Measurements from ENCODE around the gene ZNF341. TPM values are rescaled to one million over a fixed set of nuclear protein-coding genes. Genes with fewer than 3 reads are reported as not detected.

ZNF341 gene
- total and polyA plus RNA-seq, 9 of the 15 experiments (the other 6 are each of a cell fraction or from before 2014, with no cell fraction given) = 0.08 to 2.6 (median 1.0) TPM

GRCh38 chr20:33810259-33810658 is 78.5 kb downstream of the ZNF341 start:
- no peak overlapping the region for H3K4me2 ChIP-seq (ENCODE audit: insufficient read depth, low read length)
- H4K20me1 ChIP-seq (replicated peaks; ENCODE audit: control insufficient read depth, insufficient read depth, low read length) = peaks cover 31% of the 10 kb centered on the region
- WGBS (ENCODE audit: insufficient coverage, low coverage, missing lambda C conversion rate) = 19% methylated on average over 5 of the region's 5 CpGs
- H3K79me2 ChIP-seq (ENCODE audit: control insufficient read depth, insufficient read depth, low read length) = peaks cover 40% of the 10 kb centered on the region
- H3K4me1 ChIP-seq (replicated peaks in 1 of 2; ENCODE audit: control insufficient read depth in 2 of 2, insufficient read depth in 2 of 2, low read length in 2 of 2) = peaks cover 7 to 22% of the 10 kb centered on the region in 2 experiments
- no peaks in the 10 kb centered on the region for H3K9me3 ChIP-seq (replicated peaks; ENCODE audit: control insufficient read depth, insufficient read depth, low read depth, low read length)
- peaks cover 5% of the 10 kb centered on the region; the same call in 2 of the 3 replicates for H3K36me3 ChIP-seq (ENCODE audit: control insufficient read depth, insufficient read depth, low read length)
- H2AFZ ChIP-seq (ENCODE audit: low read depth, low read length) = peak overlapping the region; percentile 92
- POLR2A ChIA-PET = interaction anchor here (0.6 to 1.2 kb wide), 2 partner anchors 14 to 259 kb away, joined by 3 read pairs; no protein-coding TSS in a partner anchor
- BruUV-seq (replicated peaks) = no TSS peak
- in situ Hi-C loops (cut with MboI) = no loop called here
- FAIRE-seq = no peak
- no peaks in the 10 kb centered on the region for H3K27me3 ChIP-seq (ENCODE audit: control insufficient read depth in 2 of 2, insufficient read depth in 2 of 2, low read length in 2 of 2)
- CTCF ChIA-PET (ENCODE audit: low intra/inter-chr PET ratio) = no interaction called here
- peaks cover 3% of the 10 kb centered on the region for H3K9me1 ChIP-seq (ENCODE audit: control insufficient read depth, insufficient read depth, low read length)
- no peak overlapping the region for H3K4me3 ChIP-seq
- DNase-seq (ENCODE audit: extremely low read depth in 1 of 4, low spot score in 3 of 4) = no peak
- ATAC-seq = no peak
- no peak overlapping the region for H3K27ac ChIP-seq (ENCODE audit: extremely low read depth, low read depth, low read length)
- intact Hi-C loops (cut with micrococcal nuclease) = loop anchor here (5.0 kb wide), 2 partner anchors 78 to 123 kb away; partner anchors contain the start of genes E2F1 and ZNF341
- H3K9ac ChIP-seq (ENCODE audit: insufficient read depth in 1 of 2, low read depth in 2 of 2, low read length in 2 of 2) = no peak overlapping the region
- no peak for TF ChIP-seq ELF2 (CRISPR knock-in tag; IDR thresholded peaks at IDR 0.05)
- no peak for TF ChIP-seq ZBTB40 (IDR thresholded peaks at IDR 0.05)
- no peak for TF ChIP-seq ZBTB40 (CRISPR knock-in tag; IDR thresholded peaks at IDR 0.05)
- TF ChIP-seq ATF3 (IDR thresholded peaks at IDR 0.05) = no peak
- TF ChIP-seq ATF3 (CRISPR knock-in tag; conservative IDR thresholded peaks at IDR 0.05) = no peak
- TF ChIP-seq STAG1 (CRISPR knock-in tag; IDR thresholded peaks at IDR 0.05; ENCODE audit: borderline replicate concordance) = no peak
- no peak for TF ChIP-seq ZNF717 (CRISPR knock-in tag; IDR thresholded peaks at IDR 0.05)
- TF ChIP-seq ZMIZ1 (IDR thresholded peaks at IDR 0.05; ENCODE audit: low read depth in 2 of 2, low read length in 2 of 2) = no peak
- no peak for TF ChIP-seq MAX (CRISPR knock-in tag; IDR thresholded peaks at IDR 0.05)

Measured in K562 (cell line).